ENCODE data around the gene YBX2. TPM values are rescaled to one million over a fixed set of nuclear protein-coding genes. Genes with fewer than 3 reads are reported as not detected.
"Not testable (repeated sequence)": the region's sequence is repeated elsewhere in the genome, so short reads cannot be mapped to it uniquely, and the experiment has no call there.

YBX2 gene
- polyA plus RNA-seq (2011; rRNA removed): 0.11 TPM in 2 replicates
- polyA minus RNA-seq (2011; rRNA and poly(A)+ RNA removed): 0.05 TPM in 1 of 2 replicates, not detected in the other

- CTCF ChIA-PET: no interaction called here
- Histone ChIP-seq H3K36me3 (ENCODE audit: control insufficient read depth, insufficient read depth, low read length) (no peaks in the 10 kb centered on the region), H3K27me3 (ENCODE audit: control insufficient read depth, insufficient read depth, low read length) (peaks cover 26% of the 10 kb centered on the region), H3K4me3 (ENCODE audit: low read depth, low read length) (peak within 1 kb of the TSS; percentile 35)
- POLR2A ChIA-PET: no interaction called here
- no peak for TF ChIP-seq CTCF (IDR thresholded peaks at IDR 0.05; ENCODE audit: insufficient read depth, low read depth, low read length)
- no peak for DNase-seq (ENCODE audit: low read depth)
Measured at GRCh38 chr17:7294614-7295153, at the start of gene YBX2. Gene YBX2 (minus strand): TSS chr17:7294639. CDS start chr17:7294500, 139 bp downstream.

GRCh38 chr17:7343250-7343649 is 48.8 kb upstream of the YBX2 start:
- POLR2A ChIA-PET: no interaction called here
- no peak for DNase-seq (ENCODE audit: low read depth)
- Histone ChIP-seq H3K27me3 (ENCODE audit: control insufficient read depth, insufficient read depth, low read length) (peaks cover 7% of the 10 kb centered on the region), H3K36me3 (ENCODE audit: control insufficient read depth, insufficient read depth, low read length) (no peaks in the 10 kb centered on the region), H3K4me3 (ENCODE audit: low read depth, low read length) (no peak overlapping the region)
- TF ChIP-seq CTCF (IDR thresholded peaks at IDR 0.05; ENCODE audit: insufficient read depth, low read depth, low read length): no peak
- CTCF ChIA-PET: interaction anchor here (1.0 to 2.8 kb wide), 3 partner anchors 13 to 291 kb away, joined by 3 to 11 read pairs (median 10); no protein-coding TSS in a partner anchor

GRCh38 chr17:7341842-7342241 is 47.4 kb upstream of the YBX2 start:
- CTCF ChIA-PET: no interaction called here
- H3K36me3 ChIP-seq (ENCODE audit: control insufficient read depth, insufficient read depth, low read length): no peaks in the 10 kb centered on the region
- TF ChIP-seq CTCF (IDR thresholded peaks at IDR 0.05; ENCODE audit: insufficient read depth, low read depth, low read length): no peak
- peaks cover 7% of the 10 kb centered on the region for H3K27me3 ChIP-seq (ENCODE audit: control insufficient read depth, insufficient read depth, low read length)
- DNase-seq (ENCODE audit: low read depth): no peak
- no peak overlapping the region for H3K4me3 ChIP-seq (ENCODE audit: low read depth, low read length)
- POLR2A ChIA-PET: no interaction called here

GRCh38 chr17:7340179-7340578 is 45.7 kb upstream of the YBX2 start:
- CTCF ChIA-PET: interaction anchor here (0.6 to 1.2 kb wide), 2 partner anchors 25 to 26 kb away, joined by 3 to 4 read pairs; partner anchors contain the start of gene GPS2

GRCh38 chr17:7337600-7337999 is 43.2 kb upstream of the YBX2 start:
- H3K36me3 ChIP-seq (ENCODE audit: control insufficient read depth, insufficient read depth, low read length); H3K27me3 ChIP-seq (ENCODE audit: control insufficient read depth, insufficient read depth, low read length); POLR2A ChIA-PET; DNase-seq (ENCODE audit: low read depth); H3K4me3 ChIP-seq (ENCODE audit: low read depth, low read length): not testable (repeated sequence)
- CTCF ChIA-PET: interaction anchor here (0.6 to 3.2 kb wide), 3 partner anchors 13 to 671 kb away, joined by 3 to 13 read pairs (median 4); no protein-coding TSS in a partner anchor

More at GRCh38 chr17:7340179-7340578, 45.7 kb upstream of the YBX2 start:
- DNase-seq (ENCODE audit: low read depth): no peak
- Histone ChIP-seq H3K4me3 (ENCODE audit: low read depth, low read length) (no peak overlapping the region), H3K36me3 (ENCODE audit: control insufficient read depth, insufficient read depth, low read length) (no peaks in the 10 kb centered on the region), H3K27me3 (ENCODE audit: control insufficient read depth, insufficient read depth, low read length) (peaks cover 7% of the 10 kb centered on the region)
- no peak for TF ChIP-seq CTCF (IDR thresholded peaks at IDR 0.05; ENCODE audit: insufficient read depth, low read depth, low read length)
- POLR2A ChIA-PET: no interaction called here
